Astrocyte (in vitro differentiated cells and primary cell): Measurements from ENCODE around the gene IGSF23. TPM values are rescaled to one million over a fixed set of nuclear protein-coding genes. Genes with fewer than 3 reads are reported as not detected.

ENCODE experiments used
- DNase-seq: peaks from one replicate; pipeline ENCODE4 v3.0.0-alpha.2; 2010; ENCODE audit warnings: low read depth
- FAIRE-seq: peaks from 2 replicates; lab custom pipeline; 2011; peaks lifted over from hg19 to GRCh38; lab: Jason Lieb, UNC
- H2AFZ ChIP-seq: 2 replicates; pipeline ENCODE4 v1.6.0; 2012; ENCODE audit warnings: low read depth, low read length, inconsistent platforms
- H3K27ac ChIP-seq: 2 replicates; pipeline ENCODE4 v1.5.1; 2011; ENCODE audit warnings: low read depth, low read length, inconsistent platforms
- H3K27me3 ChIP-seq: 2 replicates; pipeline ENCODE4 v1.6.0; 2011; ENCODE audit warnings: low read length, inconsistent platforms; ENCODE audit not compliant: insufficient read depth
- H3K36me3 ChIP-seq: 2 replicates; pipeline ENCODE4 v1.5.1; 2011; ENCODE audit warnings: low read length, inconsistent platforms; ENCODE audit not compliant: insufficient read depth
- H3K4me1 ChIP-seq: 2 replicates; pipeline ENCODE4 v1.5.1; 2011; ENCODE audit warnings: low read length, inconsistent platforms; ENCODE audit not compliant: insufficient read depth
- H3K4me2 ChIP-seq: 2 replicates; pipeline ENCODE4 v1.6.0; 2012; ENCODE audit warnings: low read length, inconsistent platforms
- H3K4me3 ChIP-seq: 2 replicates; pipeline ENCODE4 v1.5.1; 2011; ENCODE audit warnings: low read depth, mild to moderate bottlenecking, low read length, inconsistent platforms; ENCODE audit not compliant: insufficient read depth
- H3K79me2 ChIP-seq: 2 replicates; pipeline ENCODE4 v1.6.0; 2012; ENCODE audit warnings: mild to moderate bottlenecking, low read length, inconsistent platforms; ENCODE audit not compliant: insufficient read depth
- H3K9ac ChIP-seq: 2 replicates; pipeline ENCODE4 v1.6.0; 2012; ENCODE audit warnings: mild to moderate bottlenecking, low read length, inconsistent platforms
- H3K9me3 ChIP-seq: 2 replicates; pipeline ENCODE4 v1.5.1; 2012; ENCODE audit warnings: low read depth, mild to moderate bottlenecking, low read length, inconsistent platforms; ENCODE audit not compliant: insufficient read depth
- H4K20me1 ChIP-seq: 2 replicates; pipeline ENCODE4 v1.6.0; 2012; ENCODE audit warnings: low read length, inconsistent platforms; ENCODE audit not compliant: insufficient read depth
- H3K27ac Mint-ChIP-seq: one replicate; pipeline ENCODE4 v1.8.0; 2021; ENCODE audit warnings: mild to moderate bottlenecking, mixed read lengths; ENCODE audit not compliant: unreplicated experiment
- H3K27me3 Mint-ChIP-seq: one replicate; pipeline ENCODE4 v1.8.0; 2021; ENCODE audit warnings: low read depth, mixed read lengths; ENCODE audit not compliant: unreplicated experiment
- H3K36me3 Mint-ChIP-seq: one replicate; pipeline ENCODE4 v1.8.0; 2021; ENCODE audit warnings: low read depth, mixed read lengths; ENCODE audit not compliant: unreplicated experiment
- H3K4me1 Mint-ChIP-seq: one replicate; pipeline ENCODE4 v1.8.0; 2021; ENCODE audit warnings: low read depth, mixed read lengths; ENCODE audit not compliant: unreplicated experiment
- H3K4me3 Mint-ChIP-seq: one replicate; pipeline ENCODE4 v1.8.0; 2021; ENCODE audit warnings: mild to moderate bottlenecking, moderate library complexity, mixed read lengths; ENCODE audit not compliant: unreplicated experiment
- H3K9me3 Mint-ChIP-seq: one replicate; pipeline ENCODE4 v1.8.0; 2021; ENCODE audit warnings: mild to moderate bottlenecking, mixed read lengths; ENCODE audit not compliant: unreplicated experiment
- EZH2 ChIP-seq: IDR thresholded peaks from 2 replicates; pipeline ENCODE4 v1.6.1; 2012; ENCODE audit warnings: mild to moderate bottlenecking, low read length, inconsistent platforms; ENCODE audit not compliant: insufficient read depth
- total RNA-seq: library from RNA; stranded (reverse); gene quantifications from 2 replicates; pipeline ENCODE4 v1.2.1, GENCODE V29; 2021
- TF ChIP-seq, protein P1 (sequence below): IDR thresholded peaks from 2 replicates; pipeline ENCODE4 v1.5.1; 2011; ENCODE audit warnings: low read depth, mild to moderate bottlenecking, inconsistent platforms, low read length, moderate library complexity; ENCODE audit not compliant: insufficient read depth

Gene IGSF23
- total RNA-seq, 1 donor from 2014 or later = not detected

DNA sequence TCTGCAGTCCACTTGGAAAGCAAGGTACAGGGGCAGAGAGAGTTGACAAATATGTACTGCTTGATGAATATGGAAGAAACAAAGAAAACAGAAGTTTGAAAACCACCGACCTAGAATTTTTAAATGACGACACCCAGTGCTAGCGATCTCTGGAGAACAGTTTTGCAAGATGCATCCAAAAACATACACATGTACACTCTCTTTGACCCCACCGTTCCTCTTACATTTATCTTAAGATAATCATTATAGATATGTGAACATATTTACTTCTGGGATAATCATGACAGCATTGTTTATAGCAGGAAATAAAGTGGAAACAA is 40.8 kb upstream of the IGSF23 start:
- Histone ChIP-seq H4K20me1 (no peaks in the 10 kb centered on the region), H3K4me1 (no peaks in the 10 kb centered on the region), H2AFZ (no peak overlapping the region), H3K9ac (no peak overlapping the region), H3K79me2 (no peaks in the 10 kb centered on the region), H3K9me3 (no peaks in the 10 kb centered on the region), H3K36me3 (no peaks in the 10 kb centered on the region), H3K27ac (no peak overlapping the region), H3K4me2 (no peak overlapping the region), H3K4me3 (no peak overlapping the region), H3K27me3 (peaks cover 11% of the 10 kb centered on the region)
- no peak for FAIRE-seq
- Mint-ChIP-seq H3K4me1 (no peaks in the 10 kb centered on the region), H3K9me3 (no peaks in the 10 kb centered on the region), H3K27ac (no peak overlapping the region), H3K27me3 (peaks cover 16% of the 10 kb centered on the region), H3K4me3 (no peak overlapping the region), H3K36me3 (no peaks in the 10 kb centered on the region)
- TF ChIP-seq, protein P1, sequence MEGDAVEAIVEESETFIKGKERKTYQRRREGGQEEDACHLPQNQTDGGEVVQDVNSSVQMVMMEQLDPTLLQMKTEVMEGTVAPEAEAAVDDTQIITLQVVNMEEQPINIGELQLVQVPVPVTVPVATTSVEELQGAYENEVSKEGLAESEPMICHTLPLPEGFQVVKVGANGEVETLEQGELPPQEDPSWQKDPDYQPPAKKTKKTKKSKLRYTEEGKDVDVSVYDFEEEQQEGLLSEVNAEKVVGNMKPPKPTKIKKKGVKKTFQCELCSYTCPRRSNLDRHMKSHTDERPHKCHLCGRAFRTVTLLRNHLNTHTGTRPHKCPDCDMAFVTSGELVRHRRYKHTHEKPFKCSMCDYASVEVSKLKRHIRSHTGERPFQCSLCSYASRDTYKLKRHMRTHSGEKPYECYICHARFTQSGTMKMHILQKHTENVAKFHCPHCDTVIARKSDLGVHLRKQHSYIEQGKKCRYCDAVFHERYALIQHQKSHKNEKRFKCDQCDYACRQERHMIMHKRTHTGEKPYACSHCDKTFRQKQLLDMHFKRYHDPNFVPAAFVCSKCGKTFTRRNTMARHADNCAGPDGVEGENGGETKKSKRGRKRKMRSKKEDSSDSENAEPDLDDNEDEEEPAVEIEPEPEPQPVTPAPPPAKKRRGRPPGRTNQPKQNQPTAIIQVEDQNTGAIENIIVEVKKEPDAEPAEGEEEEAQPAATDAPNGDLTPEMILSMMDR = no peak
- TF ChIP-seq EZH2 = no peak
- no peak for DNase-seq

DNA sequence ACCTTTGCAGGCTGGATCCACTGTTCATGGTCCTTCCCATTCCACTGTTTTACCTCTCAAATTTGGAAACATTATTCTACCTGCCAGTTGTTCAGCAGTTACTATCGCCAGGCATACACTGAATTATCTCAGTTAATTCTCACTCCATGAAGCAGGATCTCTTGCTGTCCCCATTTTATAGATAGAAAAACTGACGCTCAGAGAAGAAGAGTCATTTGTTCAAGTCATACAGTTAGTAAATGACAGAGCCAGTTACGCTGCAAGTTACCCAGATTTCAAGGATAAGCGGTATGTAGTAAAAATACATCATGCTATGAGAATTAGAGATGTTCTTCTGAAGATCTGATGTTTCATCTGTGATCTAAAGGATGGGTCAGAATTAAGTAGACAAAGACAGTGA is 40.2 kb upstream of the IGSF23 start:
- Histone ChIP-seq H2AFZ (no peak overlapping the region), H3K4me2 (no peak overlapping the region), H3K79me2 (no peaks in the 10 kb centered on the region), H3K9ac (no peak overlapping the region), H3K36me3 (no peaks in the 10 kb centered on the region), H3K27me3 (peaks cover 8% of the 10 kb centered on the region), H3K27ac (no peak overlapping the region), H3K9me3 (no peaks in the 10 kb centered on the region), H3K4me1 (no peaks in the 10 kb centered on the region), H4K20me1 (no peaks in the 10 kb centered on the region), H3K4me3 (no peak overlapping the region)
- FAIRE-seq (no peak), DNase-seq (no peak)
- Mint-ChIP-seq H3K27ac (no peak overlapping the region), H3K27me3 (peaks cover 16% of the 10 kb centered on the region), H3K36me3 (no peaks in the 10 kb centered on the region), H3K4me3 (no peak overlapping the region), H3K9me3 (no peaks in the 10 kb centered on the region), H3K4me1 (no peaks in the 10 kb centered on the region)
- TF ChIP-seq, protein P1 = no peak
- TF ChIP-seq EZH2 = no peak

DNA sequence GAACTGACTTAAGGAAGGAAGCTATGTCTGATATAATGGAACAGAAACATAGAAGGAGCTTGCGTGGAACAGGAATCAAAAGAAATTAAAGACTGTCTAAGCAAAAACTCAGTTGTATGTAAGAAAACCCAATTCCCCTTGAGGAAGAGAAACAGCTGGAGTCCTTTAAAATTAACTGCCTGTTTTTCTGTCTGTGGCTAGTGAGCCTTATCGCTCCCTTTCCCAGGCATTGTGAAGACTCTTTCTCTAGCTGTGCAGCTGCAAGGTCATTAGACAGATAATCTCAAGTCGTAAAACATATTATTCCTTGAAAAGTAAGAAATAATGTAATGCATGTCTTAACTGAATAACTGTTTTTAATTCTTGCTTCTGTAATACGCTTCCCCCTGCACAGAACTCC is 39.7 kb upstream of the IGSF23 start:
- H3K9ac ChIP-seq = no peak overlapping the region
- no peak overlapping the region for H3K4me3 ChIP-seq
- no peaks in the 10 kb centered on the region for H3K4me1 ChIP-seq
- no peaks in the 10 kb centered on the region for H3K79me2 ChIP-seq
- no peaks in the 10 kb centered on the region for H3K9me3 ChIP-seq
- H3K27ac ChIP-seq = no peak overlapping the region
- FAIRE-seq (no peak), DNase-seq (no peak)
- Mint-ChIP-seq H3K4me3 (no peak overlapping the region), H3K4me1 (no peaks in the 10 kb centered on the region), H3K27ac (no peak overlapping the region), H3K27me3 (peaks cover 16% of the 10 kb centered on the region), H3K9me3 (no peaks in the 10 kb centered on the region), H3K36me3 (no peaks in the 10 kb centered on the region)
- H2AFZ ChIP-seq = no peak overlapping the region
- TF ChIP-seq, protein P1 = no peak
- TF ChIP-seq EZH2 = no peak
- H4K20me1 ChIP-seq = no peaks in the 10 kb centered on the region
- H3K4me2 ChIP-seq = no peak overlapping the region
- peaks cover 8% of the 10 kb centered on the region for H3K27me3 ChIP-seq
- no peaks in the 10 kb centered on the region for H3K36me3 ChIP-seq
